Amygdala (tissue), 56 donors: ENCODE data around the gene MRPL41.
"Not testable (repeated sequence)": the region's sequence is repeated elsewhere in the genome, so short reads cannot be mapped to it uniquely, and the experiment has no call there.

Source experiments
- DNase-seq, 56 donors: peaks; one replicate each; lab custom pipeline; 2025; lab: John Stamatoyannopoulos, UW

MRPL41 gene

DNA sequence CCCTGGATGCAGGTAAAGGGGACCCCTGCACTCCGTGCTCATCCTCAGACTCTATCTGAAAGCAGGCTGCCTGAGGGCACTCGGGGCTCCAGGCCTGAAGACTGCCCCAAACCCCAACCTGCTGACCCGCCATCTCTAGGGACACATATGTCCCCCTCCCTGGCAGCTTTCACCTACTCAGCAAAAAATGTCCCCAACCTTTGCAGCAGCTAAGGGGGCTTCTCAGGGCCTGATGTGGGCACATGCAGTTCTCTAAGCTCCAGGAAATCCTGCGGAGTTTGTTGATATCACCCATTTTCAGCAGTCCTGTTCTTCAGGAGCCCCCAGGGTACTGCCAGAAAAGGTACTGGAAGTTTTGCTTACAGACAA, 29.3 kb downstream of the MRPL41 start:
- no peak for DNase-seq

DNA sequence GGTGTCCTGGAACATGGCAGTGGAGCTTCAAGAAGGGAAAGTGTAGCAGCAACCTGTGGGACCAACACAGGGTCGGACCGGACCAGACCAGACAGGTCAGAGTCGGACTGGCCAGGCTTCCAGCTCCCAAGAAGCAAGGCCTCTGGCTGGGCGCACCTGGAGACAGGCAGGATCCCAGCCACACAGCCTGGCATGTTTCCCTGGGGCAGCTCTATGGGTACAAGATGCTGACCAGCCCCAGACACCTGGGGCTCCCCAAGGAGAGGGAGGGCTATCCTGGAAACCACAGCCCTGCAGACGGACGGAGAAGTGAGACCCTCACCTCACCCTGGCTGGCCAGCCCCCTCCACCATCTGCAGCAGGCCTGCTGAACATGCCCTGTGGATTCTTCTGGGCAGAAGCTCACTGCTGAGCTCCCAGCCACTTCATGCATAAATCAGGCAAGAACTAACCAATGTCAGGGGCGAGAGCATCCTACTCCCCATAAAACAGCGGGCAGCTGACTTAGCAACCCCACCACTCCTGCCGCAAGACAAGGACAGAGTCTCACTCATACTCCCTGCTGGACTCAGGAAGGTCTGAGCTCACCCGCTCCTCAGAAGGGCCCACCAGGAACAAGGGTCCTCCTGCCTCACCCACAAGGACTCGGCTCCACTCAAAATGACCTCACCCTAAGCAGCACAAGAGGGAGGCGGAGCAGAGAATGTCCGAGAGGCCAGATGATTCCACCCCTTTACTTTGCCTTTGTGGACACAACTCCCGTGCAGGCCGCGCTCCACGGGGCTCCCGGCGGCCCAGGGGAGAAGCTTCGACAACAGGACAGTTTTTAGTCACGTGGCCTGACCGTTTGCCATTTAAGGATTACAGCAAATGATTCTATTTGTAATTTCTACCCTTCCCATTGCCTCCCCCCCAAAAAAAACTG, 29.9 kb downstream of the MRPL41 start:
- DNase-seq, result no peak

DNA sequence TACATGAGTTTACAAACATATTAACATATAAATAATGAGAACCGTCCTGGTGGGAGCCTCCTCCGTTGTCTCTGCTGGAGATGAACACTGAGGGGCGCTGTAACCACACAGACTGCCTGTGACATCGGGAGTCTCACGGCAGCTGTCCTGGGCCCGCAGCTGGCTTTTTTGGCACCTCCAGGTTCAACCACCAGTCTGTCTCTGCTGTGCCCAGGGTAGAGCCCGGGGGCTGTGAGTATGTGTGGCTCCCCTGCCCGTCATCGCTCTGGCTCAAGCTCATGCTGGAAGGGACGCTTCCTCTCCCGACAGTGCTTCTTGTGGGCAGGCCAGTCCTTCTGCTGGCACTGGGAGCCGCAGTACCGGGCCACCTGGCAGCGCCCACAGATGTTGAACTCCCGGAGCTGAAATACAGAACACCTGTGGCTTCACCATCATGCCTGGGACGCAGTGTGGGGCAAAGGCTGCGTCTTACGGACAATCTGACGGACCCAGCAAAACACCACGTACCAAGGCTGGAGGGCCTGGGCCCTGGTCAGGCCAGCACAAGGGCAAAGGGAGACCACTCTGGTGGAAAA, 30.7 kb downstream of the MRPL41 start:
- DNase-seq, result no peak

DNA sequence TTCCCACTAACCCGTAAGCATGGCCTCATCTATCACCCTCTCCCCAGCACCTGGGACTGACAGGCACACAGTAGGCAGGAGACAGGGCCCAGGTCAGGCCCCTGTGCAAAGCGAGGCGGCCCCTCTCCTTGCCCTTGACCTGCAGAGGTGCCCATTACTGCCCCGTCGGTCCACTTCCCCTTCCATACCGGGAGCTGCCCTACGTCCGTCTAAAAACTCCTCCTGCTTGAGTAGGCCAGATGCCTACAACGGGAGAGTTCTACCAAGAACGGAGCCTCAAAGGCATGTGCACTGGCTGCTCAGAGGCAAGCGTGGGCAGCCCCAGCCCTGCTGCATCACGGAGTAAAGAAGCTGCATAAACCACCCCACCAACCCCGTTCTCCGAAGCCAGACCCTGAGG, 31.7 kb downstream of the MRPL41 start:
- no peak for DNase-seq

DNA sequence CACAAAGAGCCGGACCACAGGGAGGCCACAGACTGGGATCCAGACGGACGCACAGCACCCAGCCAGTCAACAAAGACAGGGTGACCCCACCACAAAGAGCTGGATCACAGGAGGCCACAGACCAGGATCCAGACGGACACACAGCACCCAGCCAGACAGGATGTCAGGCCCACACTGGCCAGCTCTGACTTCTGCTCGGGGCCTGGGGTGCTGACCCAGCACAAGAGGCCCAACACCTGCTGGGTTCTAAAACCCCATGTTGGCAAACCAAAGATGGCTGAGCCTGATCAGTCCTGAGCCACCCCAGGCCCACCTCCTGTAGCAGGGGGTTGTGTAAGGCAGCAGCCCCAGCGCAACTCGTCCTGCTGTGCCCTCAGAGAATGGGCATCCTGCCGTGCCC, 32.3 kb downstream of the MRPL41 start:
- no peak for DNase-seq

DNA sequence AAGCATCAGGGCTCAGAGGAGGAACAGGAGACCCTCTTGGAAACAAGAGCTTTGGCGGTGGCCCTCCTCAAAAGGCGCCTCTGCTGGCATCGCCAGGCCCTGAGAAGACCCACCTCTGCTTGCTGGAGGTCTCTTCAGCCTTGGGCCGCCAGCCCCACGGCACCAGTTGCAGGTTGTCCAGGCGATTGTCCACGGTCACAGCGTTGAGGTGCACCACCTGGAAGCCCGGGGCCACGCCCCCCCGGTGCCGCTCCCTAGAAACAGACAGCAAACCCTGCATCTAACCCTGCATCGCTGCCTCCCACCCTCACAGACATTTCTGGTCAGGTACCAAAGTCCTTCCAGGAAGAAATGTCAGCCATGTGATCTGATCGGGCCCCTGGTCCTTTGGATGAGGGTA, 35.2 kb downstream of the MRPL41 start:
- no peak for DNase-seq

DNA sequence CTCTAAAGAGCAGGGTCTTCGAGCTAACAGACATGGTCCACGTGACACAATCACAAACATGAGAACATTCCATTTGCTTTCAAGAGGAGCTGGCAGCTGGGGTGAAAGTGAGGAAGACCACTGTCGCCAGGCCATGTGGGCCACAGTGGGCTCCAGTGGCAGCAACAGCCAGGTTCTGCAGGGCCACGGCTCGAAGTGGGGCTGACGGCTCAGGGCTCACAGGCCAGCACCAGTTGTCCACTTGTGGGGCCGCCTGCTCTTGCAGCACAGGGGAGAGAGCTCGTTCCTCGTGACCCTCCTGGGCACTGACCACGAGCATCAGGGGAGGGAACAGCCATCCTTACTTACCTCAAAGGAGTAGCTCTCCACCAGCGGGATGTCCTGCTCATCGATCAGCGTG, 36.6 kb downstream of the MRPL41 start:
- no peak for DNase-seq

DNA sequence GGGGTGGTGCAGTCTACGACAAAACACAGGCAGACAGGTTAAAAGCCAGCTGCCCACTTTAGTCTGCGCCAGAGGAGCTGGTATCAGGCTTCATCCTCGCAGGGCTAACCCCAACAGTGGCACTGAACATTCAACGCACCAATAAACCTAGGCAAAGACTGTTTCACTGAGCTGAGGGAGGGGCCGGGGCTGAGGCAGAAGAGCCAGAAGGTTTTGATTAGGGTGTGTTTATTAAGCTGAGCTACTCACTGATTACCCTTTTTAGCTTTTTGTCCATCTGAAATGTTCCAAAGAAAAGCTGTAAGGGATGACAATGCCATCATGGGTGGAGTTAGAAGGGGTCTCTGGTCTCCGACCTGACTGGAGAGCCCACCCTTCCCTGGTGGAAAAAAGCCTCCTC, 37.2 kb downstream of the MRPL41 start:
- DNase-seq, result no peak

DNA sequence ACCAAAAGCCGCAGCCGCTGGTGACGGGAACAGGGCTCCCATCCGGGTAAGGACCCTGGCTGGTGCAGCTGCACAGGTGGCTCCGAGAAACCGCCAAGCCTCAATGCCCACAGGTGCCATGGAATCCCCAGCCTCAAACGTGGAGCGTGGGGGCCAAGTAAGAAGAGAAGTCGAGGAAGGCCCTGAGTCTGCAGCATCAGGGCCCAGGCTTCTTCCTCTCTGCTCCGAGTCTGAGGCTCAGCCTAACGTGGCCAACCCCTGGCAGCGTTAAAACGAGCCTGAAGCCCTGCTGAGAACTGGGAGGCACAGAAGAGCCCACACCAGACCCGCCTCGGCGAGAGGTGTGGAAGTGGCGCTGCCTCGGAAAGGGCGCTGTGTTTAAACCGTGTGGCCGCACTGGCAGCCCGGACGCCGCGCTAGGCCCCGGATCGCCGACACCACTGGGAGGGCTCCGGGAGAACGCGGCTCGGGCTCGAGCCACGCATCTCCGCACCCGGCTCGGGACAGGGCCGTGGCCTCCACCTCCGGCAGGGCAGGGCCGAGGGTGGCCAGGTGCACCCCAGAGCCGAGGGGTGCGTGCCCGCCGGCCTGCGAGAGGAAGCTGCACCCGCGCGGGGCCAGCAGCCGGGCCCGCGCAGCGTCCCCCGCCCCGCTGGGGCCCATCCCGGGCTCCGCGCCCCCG, 37.9 kb downstream of the MRPL41 start:
- no peak for DNase-seq

DNA sequence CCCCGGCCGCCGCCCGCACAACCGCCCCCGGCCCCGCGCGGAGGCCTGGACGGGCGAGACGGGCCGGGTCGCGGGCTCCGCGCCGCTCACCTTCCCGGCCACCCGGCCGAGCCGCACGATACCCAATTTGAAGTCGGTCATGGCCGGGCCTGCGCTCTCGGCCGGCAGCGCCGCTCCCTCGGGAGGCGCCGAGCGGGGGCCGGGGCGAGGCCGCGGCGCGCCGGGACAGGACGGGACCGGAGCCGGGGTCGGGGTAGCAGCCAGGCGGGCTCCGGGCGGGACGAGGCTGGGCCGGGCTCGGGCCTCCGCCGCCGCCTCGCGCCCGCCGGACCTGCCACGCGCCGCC, 38.4 kb downstream of the MRPL41 start:
- DNase-seq, result no peak

DNA sequence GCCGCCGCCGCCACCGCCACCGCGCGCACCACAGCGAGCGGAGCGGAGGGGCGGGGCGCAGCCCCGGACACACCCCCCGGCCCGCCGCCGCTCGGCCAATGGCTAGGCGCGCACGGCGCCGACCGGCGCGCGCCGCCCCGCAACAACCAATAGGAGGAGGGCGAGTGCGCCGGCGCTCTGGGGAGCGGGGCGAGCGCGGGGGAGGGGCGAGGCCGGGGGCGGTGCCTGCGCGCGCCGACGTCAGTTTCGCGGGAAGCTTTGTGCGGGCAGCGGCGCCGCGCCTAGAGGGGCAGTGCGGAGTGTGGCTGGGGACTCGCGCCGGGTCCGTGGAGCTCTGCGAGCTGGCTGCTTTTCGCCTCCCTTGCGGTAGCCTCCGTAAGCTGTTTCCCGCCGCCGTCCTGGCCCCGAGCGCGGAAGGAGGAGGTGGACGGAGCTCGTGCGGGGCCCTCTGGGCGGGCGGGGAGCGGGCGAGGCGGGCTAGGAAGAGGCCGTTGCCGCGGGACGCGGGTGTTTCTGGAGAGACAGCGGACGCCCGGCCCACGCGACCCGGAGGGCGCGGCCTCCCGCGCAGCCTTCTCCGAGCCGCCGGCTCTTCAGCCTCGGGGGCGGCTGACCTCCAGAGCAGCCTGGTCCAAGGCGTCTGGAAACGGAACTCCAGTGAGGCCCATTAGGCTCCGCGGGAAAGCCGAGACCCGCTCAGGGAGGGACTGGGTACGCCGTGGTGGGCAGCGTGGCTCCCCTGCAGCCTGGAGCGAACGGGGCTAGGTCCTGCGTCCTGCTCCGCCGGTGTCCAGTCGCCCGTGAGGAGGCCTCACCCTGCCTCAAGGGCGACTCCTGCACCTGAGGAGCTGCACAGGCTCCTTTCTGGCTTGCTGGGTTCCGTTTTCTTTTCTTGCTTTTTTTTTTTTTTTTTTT, 39.0 kb downstream of the MRPL41 start, which contains the start of gene ZMYND19:
Gene ZMYND19 (minus strand): TSS at position 44 of the 915 bp plus-strand sequence. CDS start 249 bp downstream, outside the sequence.
- peak in 51 of 56 donors; percentile 20 to 87 (median 70) for DNase-seq

DNA sequence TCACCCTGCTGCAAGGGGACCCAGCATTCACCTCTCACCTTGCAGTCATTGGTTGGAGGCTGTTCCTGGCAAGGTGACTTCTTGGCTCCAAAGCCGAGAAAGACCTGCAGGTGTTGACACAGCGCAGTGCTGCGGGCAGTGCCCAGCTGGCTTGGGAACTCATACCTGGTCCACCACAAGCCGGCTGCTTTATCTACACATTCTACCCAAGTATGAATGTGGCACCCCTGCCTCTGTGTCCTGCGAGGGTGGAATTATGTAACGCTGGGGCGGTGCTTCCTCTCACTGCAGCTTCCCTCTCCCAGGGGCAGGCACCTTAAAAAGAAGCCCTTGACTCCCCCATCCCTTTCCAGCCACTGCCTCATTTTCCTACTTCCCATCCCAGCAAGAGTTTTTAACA, 41.1 kb downstream of the MRPL41 start:
- no peak for DNase-seq

DNA sequence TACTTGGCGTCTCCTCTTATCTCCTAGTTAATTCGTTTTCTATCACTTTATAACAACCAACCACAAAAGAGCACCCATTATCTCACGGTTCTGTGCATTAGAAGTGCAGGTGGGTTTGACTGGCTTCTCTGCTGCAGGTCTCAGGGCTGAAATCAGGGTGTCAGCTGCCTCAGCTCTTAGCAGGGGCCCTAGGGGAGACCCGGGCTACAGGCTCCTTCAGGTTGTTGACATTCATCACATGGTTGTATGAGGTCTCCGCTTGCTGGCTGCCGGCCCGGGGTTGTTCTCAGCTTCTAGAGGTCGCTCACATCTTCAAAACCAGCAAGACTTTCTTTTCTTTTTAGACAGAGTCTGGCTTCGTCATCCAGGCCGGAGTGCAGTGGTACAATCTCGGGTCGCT, 41.5 kb downstream of the MRPL41 start:
- DNase-seq, result peak in 1 of 56 donors; percentile 28

DNA sequence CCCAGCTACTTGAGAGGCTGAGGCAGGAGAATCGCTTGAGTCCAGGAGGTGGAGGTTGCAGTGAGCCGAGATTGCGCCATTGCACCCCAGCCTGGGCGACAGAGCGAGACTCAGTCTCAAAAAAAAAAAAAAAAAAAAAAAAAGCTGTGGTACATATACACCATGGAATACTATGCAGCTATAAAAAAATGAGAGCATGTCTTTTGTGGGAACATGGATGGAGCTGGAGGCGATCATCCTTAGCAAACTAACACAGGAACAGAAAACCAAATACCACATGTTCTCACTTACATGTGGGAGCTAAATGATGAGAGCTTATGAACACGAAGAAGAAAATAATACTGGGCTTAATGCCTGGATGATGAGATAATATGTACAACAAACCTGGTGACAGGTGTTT, 44.9 kb downstream of the MRPL41 start:
- not testable (repeated sequence) for DNase-seq

DNA sequence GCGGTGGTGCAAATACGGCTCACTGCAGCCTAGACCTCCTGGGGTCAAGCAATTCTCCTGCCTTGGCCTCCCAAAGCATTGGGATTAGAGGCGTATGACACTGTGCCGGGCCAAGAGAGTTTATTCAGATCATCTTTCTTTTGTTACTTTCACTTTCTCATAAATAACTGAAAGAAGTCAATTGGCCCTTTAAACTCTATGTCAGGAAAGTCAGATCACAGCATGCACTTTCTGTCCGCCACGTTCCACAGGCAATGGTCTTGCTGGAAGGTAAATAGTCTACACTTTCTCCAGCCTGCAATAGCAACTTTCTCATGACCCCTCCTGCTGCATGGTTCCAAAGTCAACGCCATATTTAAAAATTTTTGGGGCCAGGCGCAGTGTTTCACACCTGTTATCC, 47.3 kb downstream of the MRPL41 start:
- no peak for DNase-seq
